ENCODE measurements around the gene LUZP2.

- TF ChIP-seq ZNF274 (IDR thresholded peaks at IDR 0.05; ENCODE audit: low read depth, low read length): no peak
- no peak for TF ChIP-seq YY1 (IDR thresholded peaks at IDR 0.05; ENCODE audit: insufficient read depth, insufficient read length)
Observed at GRCh38 chr11:24683583-24683982, 186.7 kb downstream of the LUZP2 start.
